ENCODE measurements around the gene DCTN4.
"Not testable (repeated sequence)": the region's sequence is repeated elsewhere in the genome, so short reads cannot be mapped to it uniquely, and the experiment has no call there.

Gene DCTN4

DNA sequence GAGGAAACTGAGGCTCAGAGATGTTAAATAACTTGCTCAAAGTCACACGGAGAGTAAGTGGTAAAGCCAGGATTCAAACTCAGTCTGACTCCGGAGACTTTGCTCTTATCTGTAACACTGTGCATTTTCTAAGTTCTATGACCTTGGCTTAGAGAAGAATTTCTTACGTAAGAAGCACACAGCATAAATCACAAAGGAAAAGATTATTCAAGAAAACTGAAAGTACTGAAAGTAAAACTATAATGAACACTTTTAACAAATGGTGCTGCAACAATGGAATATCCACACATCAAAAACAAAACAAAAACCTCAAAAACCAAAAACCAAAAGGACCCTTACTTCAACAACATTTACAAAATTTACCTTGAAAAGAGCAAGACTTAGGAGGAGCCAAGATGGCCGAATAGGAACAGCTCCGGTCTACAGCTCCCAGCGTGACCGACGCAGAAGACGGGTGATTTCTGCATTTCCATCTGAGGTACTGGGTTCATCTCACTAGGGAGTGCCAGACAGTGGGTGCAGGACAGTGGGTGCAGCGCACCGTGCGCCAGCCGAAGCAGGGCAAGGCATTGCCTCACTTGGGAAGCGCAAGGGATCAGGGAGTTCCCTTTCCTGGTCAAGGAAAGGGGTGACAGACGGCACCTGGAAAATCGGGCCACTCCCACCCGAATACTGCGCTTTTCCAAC lies 16.2 kb downstream of the DCTN4 start:
- not testable (repeated sequence) for FAIRE-seq; DNase-seq (ENCODE audit: insufficient read length, low spot score)

DNA sequence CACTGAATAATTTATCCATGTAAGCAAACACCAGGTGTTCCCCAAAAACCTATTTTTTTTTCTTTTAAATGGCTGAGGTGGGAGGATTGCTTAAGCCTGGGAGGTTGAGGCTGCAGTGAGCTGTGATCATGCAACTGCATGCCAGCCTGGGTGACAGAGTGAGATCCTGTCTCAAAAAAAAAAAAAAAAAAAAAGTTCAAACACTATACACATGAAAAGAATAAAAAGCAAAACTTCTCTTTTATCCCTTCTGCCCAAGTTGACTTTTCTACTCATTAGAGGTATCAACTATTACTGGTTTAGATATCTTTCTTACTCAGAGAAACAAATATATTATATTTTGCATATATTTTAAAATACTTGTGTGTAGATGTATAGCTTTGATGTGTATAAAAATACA lies 17.8 kb downstream of the DCTN4 start:
- FAIRE-seq = no peak
- DNase-seq (ENCODE audit: insufficient read length, low spot score) = no peak

DNA sequence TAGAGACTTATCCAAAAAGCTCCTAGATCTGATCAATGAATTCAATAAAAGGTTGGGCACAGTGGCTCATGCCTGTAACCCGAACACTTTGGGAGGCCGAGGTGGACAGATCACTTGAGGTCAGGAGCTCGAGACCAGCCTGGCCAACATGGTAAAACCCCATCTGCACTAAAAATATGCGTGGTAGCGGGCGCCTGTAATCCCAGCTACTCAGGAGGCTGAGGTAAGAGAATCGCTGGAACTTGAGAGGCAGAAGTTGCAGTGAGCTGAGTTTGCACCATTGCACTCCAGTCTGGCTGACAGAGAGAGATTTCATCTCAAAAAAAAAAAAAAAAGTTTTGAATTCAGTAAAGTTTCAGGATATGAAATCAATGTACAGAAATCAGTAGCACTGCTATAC lies 20.0 kb downstream of the DCTN4 start:
- DNase-seq (ENCODE audit: insufficient read length, low spot score) (no peak), FAIRE-seq (no peak)

DNA sequence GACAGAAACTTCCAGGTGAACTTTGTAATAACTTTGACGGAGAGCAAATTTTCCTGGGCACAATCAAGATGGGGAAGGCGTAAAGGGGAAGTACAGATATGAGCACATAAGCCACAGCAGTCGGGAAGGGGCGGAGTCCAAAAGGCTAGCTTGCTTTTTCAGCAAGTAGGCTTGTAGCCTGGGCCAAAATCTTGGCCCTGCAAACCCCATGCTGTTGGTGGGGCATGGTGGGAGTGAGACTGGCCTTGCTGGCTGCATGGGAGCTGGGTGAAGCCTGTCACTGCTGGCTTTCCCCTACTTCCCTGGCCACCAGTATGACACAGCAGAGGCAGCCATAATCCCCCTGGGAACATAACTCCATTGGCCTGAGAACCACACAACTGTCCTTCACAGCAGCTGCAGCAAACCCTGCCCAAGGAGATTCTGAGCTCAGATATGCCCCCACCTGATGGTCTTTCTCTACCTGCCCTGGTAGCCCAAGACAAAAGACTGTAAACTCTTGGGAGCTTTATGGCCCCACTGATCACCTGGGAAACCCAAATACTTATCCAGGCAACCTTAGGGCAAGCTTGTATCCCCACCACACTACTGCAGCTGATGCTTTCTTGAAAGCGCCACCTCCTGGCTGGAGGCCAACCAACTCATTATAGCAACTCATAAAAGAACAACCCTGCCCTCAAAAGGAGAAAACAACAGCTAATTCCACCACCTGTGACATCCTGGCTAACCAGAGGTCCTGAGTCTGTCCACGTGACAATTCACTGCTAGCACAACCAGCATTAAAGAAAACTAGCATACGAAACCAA lies 24.0 kb downstream of the DCTN4 start:
- peak; percentile 7 for DNase-seq (ENCODE audit: insufficient read length, low spot score)

DNA sequence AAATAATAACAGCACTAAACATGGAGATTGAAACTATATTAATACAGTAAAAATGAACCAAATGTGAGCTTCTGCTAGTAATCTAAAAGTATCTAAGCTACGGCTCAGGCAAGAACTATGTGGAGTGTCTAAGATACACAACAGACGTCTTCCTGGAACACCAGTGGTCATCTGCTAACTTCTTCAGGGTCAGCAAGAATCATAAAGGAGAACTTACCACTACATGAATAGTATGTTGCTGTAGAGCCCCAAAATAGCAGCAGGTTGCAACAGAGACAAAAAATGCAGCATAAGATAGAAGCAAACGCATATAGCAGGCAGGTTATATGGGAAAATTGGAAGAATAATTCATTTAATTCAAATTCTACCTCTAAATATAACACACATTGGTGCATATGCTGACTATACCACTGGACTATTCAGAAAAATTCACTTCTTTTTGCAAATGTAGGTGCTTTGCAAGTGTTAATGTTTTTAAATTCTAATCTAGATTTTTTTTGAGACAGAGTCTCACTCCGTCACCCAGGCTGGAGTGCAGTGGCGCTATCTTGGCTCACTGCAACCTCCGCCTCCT lies 27.1 kb downstream of the DCTN4 start:
- FAIRE-seq (no peak), DNase-seq (ENCODE audit: insufficient read length, low spot score) (no peak)

More for the DNA sequence above, 24.0 kb downstream of the DCTN4 start:
- peak; percentile 81 for FAIRE-seq

DNA sequence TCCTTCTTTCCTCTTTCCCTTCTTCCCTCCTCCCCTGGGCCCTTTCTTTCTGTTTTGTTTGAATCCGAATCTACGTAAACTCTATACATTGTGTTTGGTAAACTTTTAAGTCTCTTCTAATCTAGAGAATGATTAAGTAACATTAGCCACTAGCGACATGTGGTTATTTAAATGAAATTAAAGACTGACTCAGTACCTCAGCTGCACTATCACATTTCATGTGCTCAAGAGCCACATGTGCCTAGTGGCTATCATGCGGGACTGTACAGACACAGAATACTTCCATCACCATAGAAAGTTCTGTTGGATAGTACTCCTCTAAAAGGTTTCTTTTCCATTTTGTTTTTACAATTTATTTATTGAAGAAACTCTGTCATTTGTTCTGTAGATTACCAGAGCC lies 29.0 kb downstream of the DCTN4 start:
- peak; percentile 31 for FAIRE-seq
- DNase-seq (ENCODE audit: insufficient read length, low spot score) = no peak

DNA sequence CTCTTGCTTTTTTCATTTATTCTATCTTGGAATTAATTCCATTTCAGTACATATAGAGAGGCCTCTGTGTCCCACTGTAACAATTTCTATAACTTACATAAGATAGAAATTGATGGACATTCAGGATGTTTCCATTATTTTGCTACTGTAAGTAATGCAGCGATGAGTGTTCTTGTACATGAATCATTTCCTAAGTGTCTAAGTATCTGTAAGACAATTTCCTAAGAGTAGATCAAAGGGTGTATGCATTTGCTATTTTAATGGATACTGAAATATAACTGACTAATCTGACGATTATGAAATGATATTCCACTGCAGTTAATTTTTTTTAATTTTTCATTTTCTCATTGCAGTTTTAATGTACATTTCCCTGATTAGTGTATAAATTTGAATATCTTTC lies 35.0 kb downstream of the DCTN4 start:
- no peak for DNase-seq (ENCODE audit: insufficient read length, low spot score)
- no peak for FAIRE-seq

DNA sequence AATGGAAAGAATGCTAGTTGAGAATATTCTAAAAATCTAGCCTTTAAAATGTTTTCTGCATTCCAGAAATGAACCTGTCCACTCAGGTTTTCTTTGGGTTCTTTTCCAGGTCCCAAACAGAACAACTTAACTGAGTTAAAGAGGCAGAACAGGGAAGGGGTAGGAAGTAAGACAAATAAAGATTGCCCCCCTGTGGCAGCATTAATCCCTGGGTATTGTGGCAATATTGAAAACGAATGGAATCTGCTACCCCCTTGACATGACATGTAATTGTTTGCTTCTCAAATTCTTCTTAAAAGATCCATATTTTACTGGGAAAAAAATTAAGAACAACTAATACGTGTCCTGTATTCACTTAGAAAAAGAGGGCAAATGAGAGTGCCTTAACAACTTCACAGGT lies 48.7 kb downstream of the DCTN4 start:
- no peak for FAIRE-seq
- no peak for DNase-seq (ENCODE audit: insufficient read length, low spot score)

DNA sequence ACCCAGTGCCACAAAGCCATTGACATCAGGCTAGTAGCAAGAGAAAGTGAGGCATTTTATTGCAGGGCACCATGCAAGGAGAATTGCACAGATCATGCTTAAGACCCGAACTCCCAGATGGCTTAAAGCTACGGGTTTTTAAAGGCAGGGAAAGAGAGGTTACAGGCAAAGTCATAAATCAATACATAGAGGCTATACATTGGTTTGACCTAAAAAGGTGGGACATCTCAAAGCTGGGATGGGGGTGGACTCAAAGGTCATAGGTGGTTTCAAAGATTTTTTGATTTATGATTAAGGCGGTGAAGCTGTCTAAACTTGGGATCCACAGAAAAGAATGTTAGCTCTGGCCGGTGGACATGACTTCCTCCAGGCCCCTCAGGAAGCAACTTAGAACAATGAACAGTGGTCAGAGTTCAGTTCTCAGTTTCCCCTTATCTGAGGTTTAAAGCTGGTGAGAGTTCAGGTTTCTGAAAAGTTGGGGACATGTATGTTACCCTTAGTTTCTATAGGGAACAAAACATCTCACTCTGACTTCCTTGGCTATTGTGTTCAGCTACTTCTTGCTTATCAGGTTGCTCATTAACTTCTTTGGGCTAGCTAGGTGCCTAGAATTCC lies 51.9 kb downstream of the DCTN4 start:
- no peak for DNase-seq (ENCODE audit: insufficient read length, low spot score)
- FAIRE-seq = no peak

DNA sequence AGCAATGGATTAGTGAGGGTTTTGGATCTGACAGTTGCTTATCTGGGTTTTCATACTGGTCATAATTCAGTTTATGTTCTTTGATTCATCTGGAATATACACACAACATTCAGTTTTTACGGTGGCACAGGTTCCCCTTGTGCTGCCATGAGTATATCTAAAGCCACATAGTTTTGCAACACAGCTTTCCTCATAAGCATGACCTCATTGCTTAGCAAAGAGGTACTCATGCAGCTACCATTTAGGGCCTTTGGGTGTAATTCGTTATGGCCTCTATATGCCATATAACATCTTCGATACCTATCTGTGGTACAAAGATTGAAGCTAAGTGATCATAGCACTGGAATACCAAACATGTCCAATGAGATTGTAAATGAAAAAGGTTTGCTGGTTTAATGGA lies 55.1 kb downstream of the DCTN4 start:
- FAIRE-seq (no peak), DNase-seq (ENCODE audit: insufficient read length, low spot score) (no peak)

DNA sequence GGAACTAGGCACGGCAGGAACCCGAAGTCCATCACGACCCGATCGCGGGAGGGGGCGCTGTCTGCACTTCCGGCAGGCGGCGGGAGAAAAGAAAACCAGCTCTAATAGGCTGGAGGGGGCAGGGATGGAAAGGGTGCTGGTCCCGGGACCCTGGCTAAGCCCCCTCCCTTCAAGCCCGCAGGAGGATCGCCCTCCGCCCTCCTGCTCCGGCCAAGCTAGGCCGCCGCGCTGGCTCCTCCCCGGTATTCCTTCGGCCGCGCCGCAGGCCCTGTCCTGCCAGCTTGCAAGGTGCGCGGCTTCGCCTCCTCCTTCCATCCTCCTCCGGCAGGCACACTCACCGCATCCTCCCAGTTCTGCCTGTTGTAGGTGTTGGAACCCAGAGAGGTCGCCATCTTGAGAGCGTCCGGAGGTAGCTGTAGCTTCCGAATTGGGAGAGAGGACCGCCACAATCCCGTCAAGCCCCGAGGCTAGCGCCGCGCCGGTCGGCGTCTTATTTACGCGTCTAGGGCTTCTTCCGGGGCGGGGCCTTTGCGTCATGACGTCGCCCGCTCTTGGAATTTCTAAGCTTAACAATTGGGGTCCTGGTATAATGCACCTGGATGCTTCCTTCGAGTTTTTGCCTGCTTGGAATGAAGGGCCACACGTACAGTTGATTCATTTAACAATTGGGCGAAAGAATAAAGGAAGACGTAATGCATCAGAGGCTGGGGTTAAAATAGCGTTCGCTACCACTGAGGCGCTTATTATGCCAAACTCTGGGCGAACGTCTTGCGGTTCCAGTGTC lies 58.0 kb downstream of the DCTN4 start, which contains the start of gene RBM22:
Gene RBM22 (minus strand): TSS at position 469 of the 784 bp plus-strand sequence. CDS start 77 bp downstream, at position 392.
- FAIRE-seq (peak; percentile 92), DNase-seq (ENCODE audit: insufficient read length, low spot score) (peak; percentile 70)

DNA sequence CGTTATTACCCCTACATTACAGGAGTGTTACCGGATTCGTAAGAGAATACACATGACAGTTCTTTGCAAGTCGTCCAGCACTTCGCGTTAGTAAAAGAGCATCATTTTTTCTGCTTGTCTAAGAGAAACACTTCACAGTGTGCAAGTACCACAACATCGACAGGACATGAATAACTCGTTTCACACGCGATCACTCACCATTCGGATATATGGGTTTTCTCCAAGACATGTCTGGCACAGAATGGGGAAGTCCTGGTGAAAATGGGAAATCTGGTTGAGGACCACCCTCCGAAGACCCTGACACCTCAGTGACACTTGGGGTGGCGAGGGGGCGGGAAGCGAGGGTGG lies 58.6 kb downstream of the DCTN4 start:
- no peak for DNase-seq (ENCODE audit: insufficient read length, low spot score)
- peak; percentile 71 for FAIRE-seq

DNA sequence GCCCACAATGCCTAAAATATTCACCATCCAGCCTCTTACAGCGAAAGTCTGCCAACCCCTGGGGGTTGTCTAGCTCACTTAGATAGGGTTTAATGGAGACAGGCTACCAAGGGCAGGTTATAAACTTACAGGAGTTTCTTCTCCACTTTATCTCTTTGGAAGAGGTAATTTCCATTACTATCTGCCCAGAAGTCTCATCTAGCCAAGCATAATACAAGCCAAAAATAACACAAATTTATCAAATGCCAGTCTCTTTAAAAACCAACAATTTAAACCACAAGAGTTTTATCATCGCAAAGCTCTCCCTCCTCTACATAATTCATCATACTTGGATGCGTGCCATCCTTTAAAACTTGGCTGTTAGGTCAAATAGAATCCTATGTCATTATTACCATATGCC lies 64.2 kb downstream of the DCTN4 start:
- no peak for DNase-seq (ENCODE audit: insufficient read length, low spot score)
- FAIRE-seq = no peak

DNA sequence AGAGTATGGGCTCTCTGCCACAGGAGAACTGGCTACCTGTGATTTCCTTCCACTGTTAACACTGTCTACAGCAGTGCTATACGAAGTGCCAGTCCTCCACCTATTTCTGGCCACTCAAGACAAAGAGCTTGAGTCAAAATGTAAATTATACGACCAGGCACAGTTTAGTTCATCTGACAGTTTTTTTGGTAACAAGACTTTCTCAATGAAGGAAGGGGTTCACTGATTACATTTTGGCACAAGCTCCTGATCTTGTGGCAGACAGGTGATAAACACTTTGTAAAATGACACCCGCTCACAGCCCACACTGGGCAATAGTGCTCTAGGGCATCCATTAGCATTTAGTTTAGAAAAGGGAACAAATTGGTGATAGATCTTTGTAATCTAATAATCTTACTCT lies 66.5 kb downstream of the DCTN4 start:
- DNase-seq (ENCODE audit: insufficient read length, low spot score) (no peak), FAIRE-seq (no peak)

DNA sequence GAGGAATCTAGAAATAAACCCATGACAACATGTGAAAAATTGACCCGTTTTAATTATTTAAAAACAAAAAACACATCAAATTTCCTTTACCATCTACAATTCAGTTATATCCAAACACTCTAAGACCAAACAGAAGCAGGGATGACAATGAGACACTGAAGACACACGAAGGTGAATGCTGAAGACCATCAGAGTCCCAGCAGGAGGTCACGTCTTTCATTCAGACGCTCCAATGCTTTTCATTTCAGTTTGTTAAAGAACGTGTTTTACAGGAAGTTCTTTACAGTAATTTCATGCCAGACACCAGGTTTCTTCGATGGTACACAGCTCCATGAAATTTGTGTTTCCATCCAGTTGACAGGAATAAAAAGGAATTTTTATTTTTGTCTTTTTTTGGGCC lies 68.1 kb downstream of the DCTN4 start:
- DNase-seq (ENCODE audit: insufficient read length, low spot score) = no peak
- no peak for FAIRE-seq

DNA sequence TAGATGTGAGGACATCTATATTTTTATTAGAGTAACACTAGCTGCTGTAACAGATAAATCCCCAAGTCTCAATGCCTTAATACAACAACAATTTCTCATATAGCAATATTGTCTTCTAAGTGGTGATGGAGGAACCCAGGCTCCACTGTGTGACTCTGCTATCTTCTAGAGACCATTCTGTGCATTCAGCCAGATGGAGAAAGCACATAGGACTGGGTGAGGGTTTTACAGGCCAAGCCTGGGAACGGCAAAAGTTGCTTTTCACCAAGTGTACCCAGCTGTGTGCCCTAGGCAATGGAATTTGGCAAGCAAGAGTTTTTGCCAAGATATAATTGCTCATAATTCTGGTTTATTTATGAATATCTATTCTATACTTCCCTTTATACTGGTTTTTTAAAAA lies 69.7 kb downstream of the DCTN4 start:
- DNase-seq (ENCODE audit: insufficient read length, low spot score) (no peak), FAIRE-seq (no peak)

DNA sequence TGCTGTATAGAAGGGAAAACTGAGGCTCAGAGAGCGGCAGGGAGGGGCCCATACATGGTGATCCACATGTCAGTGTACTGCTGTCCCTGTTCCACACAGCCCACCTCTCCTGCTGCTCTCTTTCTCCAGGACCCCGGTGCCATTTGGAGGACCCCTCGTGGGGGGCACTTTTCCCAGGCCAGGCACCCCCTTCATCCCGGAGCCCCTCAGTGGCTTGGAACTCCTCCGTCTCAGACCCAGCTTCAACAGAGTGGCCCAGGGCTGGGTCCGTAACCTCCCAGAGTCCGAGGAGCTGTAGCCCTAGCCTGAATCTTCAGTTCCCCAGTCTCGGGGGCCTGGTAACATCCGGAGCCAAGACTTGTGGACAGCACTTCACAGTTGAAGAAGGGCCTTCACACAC lies 82.2 kb downstream of the DCTN4 start:
- DNase-seq (ENCODE audit: insufficient read length, low spot score) = no peak
- no peak for FAIRE-seq

DNA sequence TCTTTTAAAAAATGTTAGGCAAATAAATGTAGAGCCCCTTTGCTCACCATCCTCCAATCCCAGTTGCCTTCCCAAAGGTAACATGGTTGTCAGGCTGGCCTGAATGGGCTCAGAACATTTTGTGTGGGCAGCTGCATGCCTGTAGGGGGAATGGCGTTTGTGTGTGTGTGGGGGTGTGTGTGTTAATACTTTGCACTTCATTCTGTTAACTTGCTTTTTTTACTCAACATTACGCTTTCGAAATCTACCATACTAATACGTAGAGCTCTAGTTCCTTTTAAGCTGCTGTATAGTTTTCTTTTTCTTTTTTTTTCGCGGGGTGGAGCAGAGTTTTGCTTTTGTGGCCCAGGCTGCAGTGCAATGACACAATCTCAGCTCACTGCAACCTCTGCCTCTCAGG lies 83.7 kb downstream of the DCTN4 start:
- FAIRE-seq (no peak), DNase-seq (ENCODE audit: insufficient read length, low spot score) (no peak)

DNA sequence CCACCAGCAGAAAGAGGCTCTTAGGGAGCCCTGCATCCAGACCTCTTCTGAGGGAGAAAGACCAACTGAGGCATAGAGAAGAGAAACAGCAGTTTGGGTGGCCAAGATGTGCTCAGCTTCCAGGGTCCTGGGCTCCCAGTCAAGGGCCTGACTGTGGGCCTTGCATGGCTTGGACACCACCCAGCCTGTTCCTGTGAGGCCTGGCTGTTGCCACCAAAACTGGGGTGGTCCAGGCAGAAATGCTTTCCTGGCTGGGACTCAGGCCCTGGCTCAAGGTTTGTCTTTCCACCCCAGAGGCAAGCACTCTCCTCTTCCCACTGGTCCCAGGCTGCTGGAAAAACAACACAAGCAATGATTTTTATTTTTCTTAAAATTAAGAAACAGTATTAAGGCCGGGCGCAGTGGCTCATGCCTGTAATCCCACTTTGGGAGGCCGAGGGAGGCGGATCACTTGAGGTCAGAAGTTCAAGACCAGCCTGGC lies 84.4 kb downstream of the DCTN4 start:
- FAIRE-seq = no peak
- no peak for DNase-seq (ENCODE audit: insufficient read length, low spot score)

DNA sequence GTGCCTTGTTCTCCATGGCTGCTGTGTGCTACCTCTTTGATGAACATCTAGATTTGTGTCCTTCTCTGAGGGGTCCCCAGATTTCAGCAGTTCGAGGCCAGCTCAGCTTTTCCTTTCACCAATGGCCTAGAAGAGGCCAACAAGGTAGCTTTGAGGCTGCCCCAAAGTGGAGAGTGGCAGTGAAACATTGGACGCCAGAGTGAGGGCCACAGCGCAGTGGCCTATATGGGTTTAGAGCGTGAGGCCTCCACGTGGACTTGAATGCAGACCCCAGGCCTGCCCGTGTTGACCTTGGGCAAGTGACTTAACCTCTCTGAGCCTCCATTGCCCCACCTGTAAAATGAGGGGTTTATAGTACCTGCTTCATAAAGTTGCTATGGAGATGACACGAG lies 85.9 kb downstream of the DCTN4 start:
- DNase-seq (ENCODE audit: insufficient read length, low spot score) = no peak
- FAIRE-seq = no peak

Measured in GM19239 (cell line).